Right lobe of liver (tissue), 6 donors: ENCODE measurements around the gene EFNA4. TPM values are rescaled to one million over a fixed set of nuclear protein-coding genes. Genes with fewer than 3 reads are reported as not detected.

Experiments used
- ATAC-seq, 4 donors: fragments of 200-7000 bp; cut with Tn5 transposase; one replicate each; pipeline ENCODE4 v1.9.1; 2020; ENCODE audit warnings: mild to moderate bottlenecking in 4 of 4, moderate library complexity in 4 of 4
- DNase-seq, 3 donors: peaks; one replicate each; pipeline ENCODE4 v3.0.0-alpha.2; 2020
- H3K27ac ChIP-seq, 3 donors: fragments of 200-600 bp; one replicate each; pipeline ENCODE4 v1.8.0; 2022
- H3K27me3 ChIP-seq, 2 donors: fragments of 200-600 bp; one replicate each; pipeline ENCODE4 v1.8.0; 2022
- H3K36me3 ChIP-seq, 4 donors: fragments of 200-600 bp; sonication (generic) in 1 of 4; one replicate each; pipeline versions ENCODE4 v1.5.1 to v1.8.0; 2017 to 2022; ENCODE audit warnings: control low read depth in 1 of 4
- H3K4me1 ChIP-seq, 4 donors: fragments of 200-600 bp; sonication (generic) in 1 of 4; one replicate each; pipeline versions ENCODE4 v1.5.1 to v1.8.0; 2017 to 2022; ENCODE audit warnings: control low read depth in 1 of 4
- H3K4me3 ChIP-seq, 3 donors: fragments of 200-600 bp; one replicate each; pipeline ENCODE4 v1.8.0; 2022
- H3K9me3 ChIP-seq, 4 donors: fragments of 200-600 bp; sonication (generic) in 1 of 4; one replicate each; pipeline versions ENCODE4 v1.5.1 to v1.8.0; 2017 to 2022; ENCODE audit warnings: control low read depth in 1 of 4
- POLR2A ChIP-seq: fragments of 450-650 bp; IDR thresholded peaks from one replicate; pipeline ENCODE4 v1.6.1; 2017; ENCODE audit warnings: antibody characterized with exemption, mild to moderate bottlenecking
- WGBS: methylation state at CpG from one replicate; pipeline ENCODE4 v1.1.6; 2018; ENCODE audit warnings: low coverage, low lambda C conversion rate; ENCODE audit not compliant: insufficient coverage; ENCODE audit errors: missing lambda C conversion rate; 5-methylcytosine and 5-hydroxymethylcytosine counted together
- intact Hi-C, 2 donors: fragments of 100-400 bp; cut with DNase I; formaldehyde crosslinking; loops; one replicate each; pipeline versions ENCODE4 v1.11.2 to v1.14.1; 2022
- total RNA-seq, 6 experiments: library from RNA; depleted of rRNA in 2 of 6; stranded (reverse); fragments of >200 nt in 2 of 6; fragmentation: NEBNext Ultra II Directional in 3 of 6; extraction: Animal tissue kit (Norgen Biotek cat#: 25700) in 3 of 6; gene quantifications; one replicate each; pipeline versions ENCODE4 v1.1.0 to v1.2.4, GENCODE V29; 2016 to 2023
- TF ChIP-seq, protein P1 (sequence below), 4 donors: fragments of 200-600 bp in 3 of 4; fragments of 450-650 bp in 1 of 4; IDR thresholded peaks; one replicate each; pipeline versions ENCODE4 v1.5.1 to v1.8.0; 2016 to 2022; ENCODE audit warnings: antibody characterized with exemption in 4 of 4, mild to moderate bottlenecking in 2 of 4
- donor health status: DM: no; HTN: yes; CAD: no.
- donor health status: DM: no; HTN: no; CAD: no.
- donor health status: DM: no; HTN: no; CAD: no.
- donor health status: DM: no; HTN: yes; CAD: no.
- donor health status: DM: no; HTN: yes; CAD: no.

The EFNA4 gene
- total RNA-seq, 6 experiments from 2014 or later = 2.3 to 6.4 (median 3.0) TPM

DNA sequence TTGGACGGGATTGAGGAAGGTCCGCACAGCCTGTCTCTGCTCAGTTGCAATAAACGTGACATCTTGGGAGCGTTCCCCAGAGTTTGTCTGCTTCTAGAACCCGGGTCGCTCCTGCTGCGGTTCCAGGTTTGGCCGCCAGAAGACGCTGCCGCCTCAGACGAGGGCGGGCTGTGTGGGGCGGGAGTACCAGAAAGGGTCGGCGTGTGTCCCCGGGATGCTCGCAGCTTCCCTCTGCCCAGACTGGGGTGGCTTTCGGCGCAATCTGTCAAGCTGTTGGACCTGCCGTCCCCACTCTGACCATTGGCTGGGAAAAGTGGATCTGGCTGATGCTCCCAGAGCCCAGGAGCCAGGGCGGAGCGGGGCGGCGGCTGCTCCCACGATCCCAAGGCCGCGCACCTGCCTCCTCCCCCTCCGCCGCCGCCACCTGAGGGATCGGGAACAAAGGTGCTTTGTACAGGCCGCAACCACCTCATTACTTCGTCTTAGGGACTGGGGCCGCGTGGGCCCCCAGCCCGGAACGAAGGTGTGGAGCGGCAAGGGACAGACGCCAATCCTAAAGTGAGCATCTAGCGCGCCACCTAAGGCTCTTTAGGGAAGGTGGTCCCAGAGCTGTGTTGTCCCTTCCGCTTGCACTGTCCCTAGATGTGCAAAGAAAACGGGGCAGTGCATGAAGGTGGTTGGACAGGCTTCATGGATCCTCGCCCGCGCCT lies 683 bp upstream of the EFNA4 start:
- H3K4me3 ChIP-seq = peak overlapping the region in 2 of 3 donors; percentile 75 to 92
- WGBS = 3% methylated on average over 15 of the region's 46 CpGs
- intact Hi-C loops = no loop called here
- H3K9me3 ChIP-seq = no peaks in the 10 kb centered on the region
- H3K4me1 ChIP-seq = peaks cover 0 to 27% (median 14%) of the 10 kb centered on the region in 4 donors
- H3K27me3 ChIP-seq = no peaks in the 10 kb centered on the region
- TF ChIP-seq, protein P1, sequence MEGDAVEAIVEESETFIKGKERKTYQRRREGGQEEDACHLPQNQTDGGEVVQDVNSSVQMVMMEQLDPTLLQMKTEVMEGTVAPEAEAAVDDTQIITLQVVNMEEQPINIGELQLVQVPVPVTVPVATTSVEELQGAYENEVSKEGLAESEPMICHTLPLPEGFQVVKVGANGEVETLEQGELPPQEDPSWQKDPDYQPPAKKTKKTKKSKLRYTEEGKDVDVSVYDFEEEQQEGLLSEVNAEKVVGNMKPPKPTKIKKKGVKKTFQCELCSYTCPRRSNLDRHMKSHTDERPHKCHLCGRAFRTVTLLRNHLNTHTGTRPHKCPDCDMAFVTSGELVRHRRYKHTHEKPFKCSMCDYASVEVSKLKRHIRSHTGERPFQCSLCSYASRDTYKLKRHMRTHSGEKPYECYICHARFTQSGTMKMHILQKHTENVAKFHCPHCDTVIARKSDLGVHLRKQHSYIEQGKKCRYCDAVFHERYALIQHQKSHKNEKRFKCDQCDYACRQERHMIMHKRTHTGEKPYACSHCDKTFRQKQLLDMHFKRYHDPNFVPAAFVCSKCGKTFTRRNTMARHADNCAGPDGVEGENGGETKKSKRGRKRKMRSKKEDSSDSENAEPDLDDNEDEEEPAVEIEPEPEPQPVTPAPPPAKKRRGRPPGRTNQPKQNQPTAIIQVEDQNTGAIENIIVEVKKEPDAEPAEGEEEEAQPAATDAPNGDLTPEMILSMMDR (IDR thresholded peaks at IDR 0.05) = peak; percentile 58 to 63 (median 62)
- TF ChIP-seq POLR2A = no peak
- peak; percentile 5 to 44 (median 28) for ATAC-seq
- no peak overlapping the region for H3K27ac ChIP-seq
- no peak for DNase-seq
- peaks cover 0 to 6% (median 0%) of the 10 kb centered on the region in 4 donors for H3K36me3 ChIP-seq

DNA sequence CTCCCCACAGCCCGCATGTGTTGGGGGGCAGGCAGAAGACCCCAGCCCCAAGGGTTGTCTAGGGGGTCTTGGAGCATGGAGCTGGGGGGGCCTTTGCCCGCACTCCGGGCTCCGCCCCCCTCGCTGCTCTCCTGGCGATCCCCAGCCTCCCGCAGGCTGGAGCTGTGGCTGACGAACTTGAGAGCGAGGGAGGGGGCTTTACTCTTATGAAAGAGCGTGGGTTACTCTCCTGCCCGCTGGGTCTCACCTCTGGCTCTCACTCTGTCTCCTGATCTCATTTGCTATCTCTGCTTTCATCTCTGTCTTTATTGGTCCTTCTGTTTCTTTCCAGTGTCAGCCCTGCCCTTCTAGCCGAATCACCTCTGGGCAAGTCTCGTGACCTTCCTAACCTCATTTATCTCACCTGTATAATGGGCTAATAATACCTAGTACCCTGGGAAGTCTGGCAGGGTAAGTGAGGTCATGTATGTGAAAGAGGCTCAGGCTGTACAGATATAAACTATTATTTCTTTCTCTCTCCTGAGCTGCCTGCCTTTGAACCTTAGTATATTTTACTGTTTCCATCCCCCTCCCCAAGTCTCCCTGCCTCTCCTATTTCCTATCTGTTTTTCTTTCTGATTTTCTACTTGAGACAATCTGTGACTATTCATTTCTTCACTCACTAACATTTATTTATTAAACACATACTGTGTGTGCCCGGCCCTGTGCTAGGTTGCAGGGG lies 731 bp downstream of the EFNA4 start:
- H3K4me3 ChIP-seq = peak overlapping the region; percentile 70 to 92 (median 75)
- H3K27me3 ChIP-seq = no peaks in the 10 kb centered on the region
- peaks cover 0 to 27% (median 14%) of the 10 kb centered on the region in 4 donors for H3K4me1 ChIP-seq
- WGBS = 18% methylated on average over 5 of the region's 14 CpGs
- H3K9me3 ChIP-seq = no peaks in the 10 kb centered on the region
- H3K27ac ChIP-seq = peak overlapping the region in 1 of 3 donors; percentile 20
- intact Hi-C loops = no loop called here
- ATAC-seq = peak in 2 of 4 donors; percentile 1 to 3
- no peaks in the 10 kb centered on the region for H3K36me3 ChIP-seq
- TF ChIP-seq, protein P1 (IDR thresholded peaks at IDR 0.05) = no peak
- DNase-seq = no peak

DNA sequence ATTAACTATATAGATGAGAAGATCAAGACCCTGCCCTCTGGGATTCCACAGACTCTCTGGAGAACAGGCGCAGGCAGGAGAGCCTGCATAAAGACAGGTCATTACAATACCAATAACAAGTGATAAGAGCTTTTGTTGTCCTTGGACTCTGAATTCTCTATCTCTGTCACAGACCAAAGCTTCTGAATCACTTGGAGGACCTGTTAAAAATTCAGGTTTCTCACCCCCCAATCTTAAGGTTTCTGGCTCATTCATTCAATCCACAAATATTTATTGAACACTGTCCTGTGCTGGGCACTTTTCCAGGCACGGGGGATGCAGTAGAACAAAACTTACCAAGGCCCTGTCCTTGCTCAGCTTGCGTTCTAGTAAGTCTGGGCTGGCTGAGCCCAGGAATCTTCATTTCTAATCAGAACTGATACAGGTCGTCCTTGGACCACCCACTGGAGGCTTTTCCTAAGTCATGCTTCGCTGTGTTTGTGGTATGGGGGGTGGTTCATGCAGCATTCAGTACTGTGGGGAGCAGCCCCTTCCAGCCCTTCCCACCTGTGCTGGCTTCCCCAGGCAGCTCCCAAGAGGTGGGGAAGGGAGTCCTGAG lies 1.4 kb downstream of the EFNA4 start:
- ATAC-seq (no peak), DNase-seq (no peak)
- TF ChIP-seq, protein P1 (IDR thresholded peaks at IDR 0.05) = no peak
- no peak for TF ChIP-seq POLR2A
- no peaks in the 10 kb centered on the region for H3K9me3 ChIP-seq
- peaks cover 0 to 27% (median 14%) of the 10 kb centered on the region in 4 donors for H3K4me1 ChIP-seq
- H3K4me3 ChIP-seq = no peak overlapping the region
- no peaks in the 10 kb centered on the region for H3K27me3 ChIP-seq
- no peak overlapping the region for H3K27ac ChIP-seq
- H3K36me3 ChIP-seq = no peaks in the 10 kb centered on the region
- 44% methylated on average over 4 of the region's 5 CpGs for WGBS
- intact Hi-C loops = no loop called here

DNA sequence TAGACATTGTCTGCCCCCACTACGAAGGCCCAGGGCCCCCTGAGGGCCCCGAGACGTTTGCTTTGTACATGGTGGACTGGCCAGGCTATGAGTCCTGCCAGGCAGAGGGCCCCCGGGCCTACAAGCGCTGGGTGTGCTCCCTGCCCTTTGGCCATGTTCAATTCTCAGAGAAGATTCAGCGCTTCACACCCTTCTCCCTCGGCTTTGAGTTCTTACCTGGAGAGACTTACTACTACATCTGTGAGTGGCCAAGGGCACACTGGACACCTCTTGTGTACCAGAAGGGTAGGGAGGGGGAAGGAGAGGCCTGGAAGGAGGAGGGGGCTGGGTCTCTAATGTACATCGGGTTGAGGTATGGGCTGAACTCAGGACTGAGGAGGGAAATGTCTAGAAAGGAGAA lies 3.2 kb downstream of the EFNA4 start:
- no peaks in the 10 kb centered on the region for H3K36me3 ChIP-seq
- ATAC-seq (no peak), DNase-seq (no peak)
- no peak overlapping the region for H3K4me3 ChIP-seq
- H3K27me3 ChIP-seq = no peaks in the 10 kb centered on the region
- WGBS = 86% methylated on average over 1 of the region's 8 CpGs
- H3K4me1 ChIP-seq = peaks cover 0 to 39% (median 11%) of the 10 kb centered on the region in 4 donors
- TF ChIP-seq POLR2A = no peak
- TF ChIP-seq, protein P1 (IDR thresholded peaks at IDR 0.05) = no peak
- H3K27ac ChIP-seq = no peak overlapping the region
- H3K9me3 ChIP-seq = no peaks in the 10 kb centered on the region
- intact Hi-C loops = no loop called here
